Measurements from ENCODE around the gene NCL.
"Not testable (repeated sequence)": the region's sequence is repeated elsewhere in the genome, so short reads cannot be mapped to it uniquely, and the experiment has no call there.

Gene NCL

DNA sequence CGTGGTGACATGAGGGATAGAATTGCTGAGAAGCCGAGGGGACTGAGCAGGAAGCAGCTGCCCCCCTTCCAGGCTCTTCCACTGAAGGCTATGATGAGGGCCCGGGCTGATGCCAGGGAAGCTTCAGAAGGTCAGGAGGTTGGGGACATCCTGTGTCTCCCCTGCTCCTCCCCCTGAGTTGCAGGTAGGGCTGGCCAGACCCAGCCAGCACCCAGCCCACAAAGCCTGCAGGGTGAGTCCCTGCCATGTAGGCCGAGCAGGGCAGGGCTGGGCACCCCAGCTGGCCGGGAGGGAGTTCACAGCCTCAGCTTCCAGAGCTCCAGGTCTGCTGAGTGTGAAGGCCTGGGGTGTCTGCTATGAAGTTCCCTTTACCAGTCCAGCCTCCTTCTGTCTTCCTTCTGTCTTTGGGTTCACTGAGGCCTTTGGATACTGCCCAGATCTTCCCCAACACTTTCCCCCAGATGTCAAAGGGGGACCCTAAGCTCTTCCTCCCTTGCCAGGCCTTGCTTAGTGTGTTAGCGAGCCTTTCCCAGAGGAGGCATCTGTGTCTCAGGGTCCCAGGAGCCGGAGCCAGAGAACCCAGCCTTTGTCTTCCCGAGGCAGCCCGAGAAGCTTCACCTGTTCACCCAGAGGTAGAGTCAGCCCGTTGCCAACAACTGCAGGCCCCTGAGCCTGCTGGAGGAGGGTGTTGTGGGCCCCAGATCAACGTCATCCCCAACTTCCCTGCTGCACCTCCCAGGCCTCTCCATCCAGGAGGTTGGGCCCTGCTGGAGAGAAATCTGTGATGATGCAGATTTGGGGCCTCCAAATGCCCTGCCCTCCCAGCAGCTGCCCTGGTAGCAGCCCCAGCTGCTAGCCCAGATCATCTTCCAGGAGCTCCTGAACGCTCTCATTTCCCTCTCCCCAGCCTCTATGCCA, 3.6 kb upstream of the NCL start:
- Histone ChIP-seq H3K79me2 (ENCODE audit: control insufficient read depth, insufficient read depth, low read length, unreplicated experiment) (peaks cover 20% of the 10 kb centered on the region), H3K36me3 (ENCODE audit: insufficient read depth, low read length) (peaks cover 7% of the 10 kb centered on the region), H3K27ac (ENCODE audit: low read depth, low read length) (no peak overlapping the region), H3K4me1 (ENCODE audit: control insufficient read depth, insufficient read depth, low read length, unreplicated experiment) (peaks cover 5% of the 10 kb centered on the region), H2AFZ (ENCODE audit: low read length, unreplicated experiment) (no peak overlapping the region), H3K4me3 (ENCODE audit: low read depth, low read length) (no peak overlapping the region), H3K27me3 (ENCODE audit: insufficient read depth, low read length) (no peaks in the 10 kb centered on the region)

DNA sequence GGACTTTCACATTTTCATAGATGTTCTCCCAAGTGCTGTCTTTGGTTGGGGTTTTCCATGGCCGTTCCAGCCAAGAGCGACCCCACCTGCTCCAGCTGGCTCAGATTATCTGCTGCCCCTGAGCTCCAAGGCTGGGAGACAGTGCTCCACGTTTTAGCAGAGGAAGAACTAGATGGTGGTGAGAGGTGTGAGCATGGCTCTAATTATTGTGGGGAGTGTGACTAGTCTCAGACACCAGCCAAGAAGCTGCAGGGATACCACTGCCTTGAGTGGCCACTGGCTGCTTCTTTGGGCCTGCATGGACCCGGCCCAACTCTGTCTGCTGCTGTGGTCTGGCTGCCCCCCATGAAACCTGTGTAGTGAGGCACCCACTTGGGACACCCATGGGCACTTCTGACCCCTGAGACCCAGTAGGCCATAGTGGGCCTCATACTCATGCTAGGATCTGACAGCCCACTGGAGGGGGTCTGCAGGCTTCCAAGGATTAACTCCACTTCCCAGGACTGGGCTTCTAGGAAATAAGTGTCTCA, 2.8 kb upstream of the NCL start:
- no peaks in the 10 kb centered on the region for H3K27me3 ChIP-seq (ENCODE audit: insufficient read depth, low read length)
- H3K4me1 ChIP-seq (ENCODE audit: control insufficient read depth, insufficient read depth, low read length, unreplicated experiment), result peaks cover 10% of the 10 kb centered on the region
- peaks cover 15% of the 10 kb centered on the region for H3K36me3 ChIP-seq (ENCODE audit: insufficient read depth, low read length)
- H2AFZ ChIP-seq (ENCODE audit: low read length, unreplicated experiment), result no peak overlapping the region
- H3K27ac ChIP-seq (ENCODE audit: low read depth, low read length), result no peak overlapping the region
- H3K79me2 ChIP-seq (ENCODE audit: control insufficient read depth, insufficient read depth, low read length, unreplicated experiment), result peaks cover 28% of the 10 kb centered on the region
- no peak overlapping the region for H3K4me3 ChIP-seq (ENCODE audit: low read depth, low read length)

DNA sequence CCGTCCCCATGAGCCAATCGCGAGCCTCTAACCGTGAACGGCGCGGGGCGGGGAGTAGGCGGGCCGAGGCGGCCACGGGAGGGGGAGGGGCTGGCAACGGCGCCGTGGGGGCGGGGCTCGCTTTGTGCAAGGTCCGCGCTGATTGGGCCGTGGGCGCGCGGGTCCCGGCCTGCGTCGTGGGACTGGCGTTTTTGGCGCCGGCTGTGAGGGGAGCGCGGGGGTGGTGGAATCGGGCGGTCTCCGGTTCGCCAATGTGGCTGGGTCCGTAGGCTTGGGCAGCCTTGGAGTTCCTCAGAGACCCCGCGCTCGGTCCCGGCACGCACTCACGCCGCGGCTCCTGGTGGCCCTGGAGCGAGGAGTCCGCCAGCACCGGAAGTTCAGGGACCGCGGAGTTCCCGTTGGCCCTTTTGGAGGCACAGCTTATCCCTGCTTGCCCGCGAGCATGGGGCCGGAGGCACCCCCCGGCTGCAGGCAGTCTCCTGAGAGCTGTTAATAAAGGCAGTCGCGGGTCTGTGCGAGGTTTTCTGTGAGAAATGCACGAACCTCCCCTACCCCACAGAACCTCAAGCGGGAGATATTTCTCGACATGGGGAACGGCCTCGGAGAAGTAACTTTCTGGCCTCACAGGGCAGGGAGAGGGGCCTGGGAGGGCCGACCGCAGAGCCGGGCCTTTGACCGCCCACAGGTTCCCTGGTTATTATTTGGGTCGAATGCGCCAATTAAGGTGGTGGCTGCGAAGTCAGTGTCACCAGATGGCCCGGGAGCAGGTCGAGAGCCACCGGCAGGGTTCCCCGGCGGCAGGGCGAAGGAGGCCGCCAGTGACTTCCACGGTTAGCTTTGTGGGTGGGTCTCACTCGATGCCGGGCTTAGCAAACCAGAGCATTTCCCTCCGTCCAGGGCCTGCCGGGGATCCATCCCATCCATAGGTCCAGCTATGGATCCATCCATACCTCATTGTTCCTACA, 574 bp upstream of the NCL start:
- H3K79me2 ChIP-seq (ENCODE audit: control insufficient read depth, insufficient read depth, low read length, unreplicated experiment), result peaks cover 50% of the 10 kb centered on the region
- H3K36me3 ChIP-seq (ENCODE audit: insufficient read depth, low read length), result peaks cover 33% of the 10 kb centered on the region
- H3K4me1 ChIP-seq (ENCODE audit: control insufficient read depth, insufficient read depth, low read length, unreplicated experiment), result peaks cover 19% of the 10 kb centered on the region
- H3K27me3 ChIP-seq (ENCODE audit: insufficient read depth, low read length), result no peaks in the 10 kb centered on the region
- peak overlapping the region; percentile 100 for H3K4me3 ChIP-seq (ENCODE audit: low read depth, low read length)
- H2AFZ ChIP-seq (ENCODE audit: low read length, unreplicated experiment), result peak overlapping the region; percentile 43
- H3K27ac ChIP-seq (ENCODE audit: low read depth, low read length), result peak overlapping the region; percentile 61

DNA sequence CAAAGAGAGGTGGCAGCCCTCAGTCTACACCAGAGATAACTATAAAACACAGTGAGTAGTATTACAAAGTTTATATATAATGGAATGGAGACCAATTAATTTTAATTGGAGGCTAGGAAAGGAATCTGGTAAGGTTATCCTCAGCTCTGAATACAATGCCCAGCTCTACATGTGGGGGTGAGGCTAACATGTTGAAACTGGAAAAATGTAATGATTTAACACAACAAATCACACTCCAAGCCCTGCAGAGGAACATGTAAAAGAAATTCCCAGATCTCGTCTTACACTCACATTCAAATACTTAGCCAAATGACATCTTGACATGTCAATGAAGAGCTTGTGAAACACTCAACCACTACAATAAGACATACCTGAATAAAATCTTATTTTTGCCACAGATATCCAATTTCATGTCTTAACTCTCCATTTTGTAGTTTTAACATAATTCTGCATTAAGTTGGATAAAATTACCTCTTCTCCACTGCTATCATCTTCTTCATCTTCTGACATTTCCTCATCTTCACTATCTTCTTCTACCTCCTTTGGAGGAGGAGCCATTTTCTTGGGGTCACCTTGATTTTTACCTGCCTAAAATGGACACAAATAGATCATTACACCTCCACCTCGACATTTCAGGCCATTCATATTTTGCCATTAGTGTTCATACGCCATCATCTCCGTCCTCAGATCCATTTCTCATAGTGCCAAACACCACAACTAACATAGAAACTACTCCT, 1.4 kb downstream of the NCL start:
- peaks cover 19% of the 10 kb centered on the region for H3K4me1 ChIP-seq (ENCODE audit: control insufficient read depth, insufficient read depth, low read length, unreplicated experiment)
- peak overlapping the region; percentile 92 for H3K27ac ChIP-seq (ENCODE audit: low read depth, low read length)
- H2AFZ ChIP-seq (ENCODE audit: low read length, unreplicated experiment), result no peak overlapping the region
- H3K27me3 ChIP-seq (ENCODE audit: insufficient read depth, low read length), result no peaks in the 10 kb centered on the region
- H3K36me3 ChIP-seq (ENCODE audit: insufficient read depth, low read length), result peaks cover 51% of the 10 kb centered on the region
- H3K4me3 ChIP-seq (ENCODE audit: low read depth, low read length), result peak overlapping the region; percentile 100
- peaks cover 65% of the 10 kb centered on the region for H3K79me2 ChIP-seq (ENCODE audit: control insufficient read depth, insufficient read depth, low read length, unreplicated experiment)

DNA sequence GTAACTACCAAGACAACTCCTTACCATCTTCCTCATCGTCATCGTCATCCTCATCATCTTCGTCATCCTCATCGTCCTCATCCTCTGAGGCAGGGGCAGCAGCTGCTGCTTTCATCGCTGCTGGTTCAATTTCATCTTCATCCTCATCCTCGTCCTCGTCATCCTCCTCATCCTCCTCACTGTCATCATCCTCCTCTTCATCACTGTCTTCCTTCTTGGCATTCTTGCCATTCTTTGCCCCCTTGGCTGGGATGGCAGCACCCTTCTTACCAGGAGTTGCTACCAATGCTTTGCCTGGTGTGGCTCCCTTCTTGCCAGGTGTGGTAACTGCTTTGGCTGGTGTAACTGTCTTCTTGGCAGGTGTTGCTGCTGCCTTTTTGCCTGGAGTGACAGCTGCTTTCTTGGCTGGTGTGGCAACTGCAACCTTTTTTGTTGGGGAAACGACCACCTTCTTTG, 2.7 kb downstream of the NCL start:
- no peak overlapping the region for H3K27ac ChIP-seq (ENCODE audit: low read depth, low read length)
- peaks cover 19% of the 10 kb centered on the region for H3K4me1 ChIP-seq (ENCODE audit: control insufficient read depth, insufficient read depth, low read length, unreplicated experiment)
- H3K4me3 ChIP-seq (ENCODE audit: low read depth, low read length), result peak overlapping the region; percentile 100
- no peak overlapping the region for H2AFZ ChIP-seq (ENCODE audit: low read length, unreplicated experiment)
- H3K79me2 ChIP-seq (ENCODE audit: control insufficient read depth, insufficient read depth, low read length, unreplicated experiment), result peaks cover 65% of the 10 kb centered on the region
- H3K36me3 ChIP-seq (ENCODE audit: insufficient read depth, low read length), result peaks cover 64% of the 10 kb centered on the region
- H3K27me3 ChIP-seq (ENCODE audit: insufficient read depth, low read length), result no peaks in the 10 kb centered on the region

DNA sequence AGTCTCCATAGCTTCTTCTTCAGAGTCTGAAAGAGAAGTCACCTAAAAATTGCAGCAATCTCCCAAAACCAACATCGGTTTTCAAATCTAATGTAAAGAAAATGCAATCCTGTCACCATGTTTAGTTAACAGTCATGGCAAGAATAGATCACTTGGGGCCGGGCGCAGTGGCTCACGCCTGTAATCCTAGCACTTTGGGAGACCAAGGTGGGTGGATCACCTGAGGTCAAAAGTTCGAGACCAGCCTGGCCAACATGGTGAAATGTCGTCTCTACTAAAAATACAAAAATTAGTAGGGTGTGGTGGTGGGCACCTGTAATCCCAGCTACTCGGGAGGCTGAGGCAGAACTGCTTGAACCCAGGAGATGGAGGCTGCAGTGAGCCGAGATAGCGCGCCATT, 3.4 kb downstream of the NCL start:
- not testable (repeated sequence) for H3K4me3 ChIP-seq (ENCODE audit: low read depth, low read length); H3K27me3 ChIP-seq (ENCODE audit: insufficient read depth, low read length); H2AFZ ChIP-seq (ENCODE audit: low read length, unreplicated experiment); H3K27ac ChIP-seq (ENCODE audit: low read depth, low read length)
- H3K36me3 ChIP-seq (ENCODE audit: insufficient read depth, low read length), result peaks cover 71% of the 10 kb centered on the region
- peaks cover 19% of the 10 kb centered on the region for H3K4me1 ChIP-seq (ENCODE audit: control insufficient read depth, insufficient read depth, low read length, unreplicated experiment)
- peaks cover 65% of the 10 kb centered on the region for H3K79me2 ChIP-seq (ENCODE audit: control insufficient read depth, insufficient read depth, low read length, unreplicated experiment)

DNA sequence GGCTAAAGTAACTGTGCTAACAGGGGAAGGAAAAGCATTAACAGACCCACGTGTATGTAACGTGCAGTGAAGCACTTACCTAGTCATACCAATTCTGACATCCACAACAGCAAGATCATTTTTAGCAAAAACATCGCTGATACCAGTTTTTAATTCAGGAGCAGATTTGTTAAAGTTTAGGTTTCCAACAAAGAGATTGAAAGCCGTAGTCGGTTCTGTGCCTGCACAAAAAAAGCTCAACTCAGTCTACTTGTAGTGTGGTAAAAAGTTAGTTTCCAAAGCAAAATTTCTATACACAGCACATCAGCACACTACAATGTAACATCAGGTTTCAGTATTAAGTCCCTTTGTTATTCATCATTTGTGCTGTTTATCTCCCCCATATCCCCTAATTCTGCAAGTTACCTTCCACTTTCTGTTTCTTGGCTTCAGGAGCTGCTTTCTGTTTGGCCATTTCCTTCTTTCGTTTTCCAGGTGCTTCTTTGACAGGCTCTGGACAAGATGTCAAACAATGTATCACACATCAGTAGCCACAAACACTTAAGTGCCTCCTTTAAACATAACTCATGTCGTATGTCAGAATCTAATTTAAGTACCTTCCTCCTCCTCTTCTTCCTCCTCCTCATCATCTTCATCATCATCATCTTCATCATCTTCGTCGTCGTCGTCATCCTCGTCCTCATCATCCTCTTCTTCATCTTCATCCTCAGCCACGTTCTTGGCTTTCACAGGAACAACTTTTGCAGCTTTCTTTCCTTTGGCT, 4.0 kb downstream of the NCL start:
- Histone ChIP-seq H2AFZ (ENCODE audit: low read length, unreplicated experiment) (no peak overlapping the region), H3K79me2 (ENCODE audit: control insufficient read depth, insufficient read depth, low read length, unreplicated experiment) (peaks cover 64% of the 10 kb centered on the region), H3K36me3 (ENCODE audit: insufficient read depth, low read length) (peaks cover 77% of the 10 kb centered on the region), H3K27ac (ENCODE audit: low read depth, low read length) (no peak overlapping the region), H3K4me3 (ENCODE audit: low read depth, low read length) (no peak overlapping the region), H3K4me1 (ENCODE audit: control insufficient read depth, insufficient read depth, low read length, unreplicated experiment) (peaks cover 14% of the 10 kb centered on the region), H3K27me3 (ENCODE audit: insufficient read depth, low read length) (no peaks in the 10 kb centered on the region)

DNA sequence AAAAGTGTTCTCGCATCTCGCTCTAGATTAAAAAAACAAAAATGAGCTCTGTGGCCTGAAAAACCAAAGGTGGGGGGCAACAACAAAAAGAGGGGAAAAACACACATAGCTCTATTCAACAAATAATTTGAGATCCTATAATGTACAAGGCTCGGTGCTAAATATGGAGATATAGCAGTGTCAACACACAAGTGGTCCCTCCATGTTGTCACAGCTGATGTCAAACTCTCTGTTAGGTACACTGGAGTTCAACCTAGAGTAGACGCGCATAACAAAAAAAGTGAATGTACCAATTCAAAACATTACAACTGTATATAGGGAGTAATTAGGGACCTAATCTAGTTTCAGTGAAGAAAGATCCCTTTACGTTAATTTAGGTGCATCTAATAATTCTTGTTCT, 5.9 kb downstream of the NCL start:
- Histone ChIP-seq H3K27ac (ENCODE audit: low read depth, low read length) (no peak overlapping the region), H3K36me3 (ENCODE audit: insufficient read depth, low read length) (peaks cover 91% of the 10 kb centered on the region), H2AFZ (ENCODE audit: low read length, unreplicated experiment) (no peak overlapping the region), H3K79me2 (ENCODE audit: control insufficient read depth, insufficient read depth, low read length, unreplicated experiment) (peaks cover 49% of the 10 kb centered on the region), H3K4me3 (ENCODE audit: low read depth, low read length) (no peak overlapping the region), H3K4me1 (ENCODE audit: control insufficient read depth, insufficient read depth, low read length, unreplicated experiment) (peaks cover 14% of the 10 kb centered on the region), H3K27me3 (ENCODE audit: insufficient read depth, low read length) (no peaks in the 10 kb centered on the region)

DNA sequence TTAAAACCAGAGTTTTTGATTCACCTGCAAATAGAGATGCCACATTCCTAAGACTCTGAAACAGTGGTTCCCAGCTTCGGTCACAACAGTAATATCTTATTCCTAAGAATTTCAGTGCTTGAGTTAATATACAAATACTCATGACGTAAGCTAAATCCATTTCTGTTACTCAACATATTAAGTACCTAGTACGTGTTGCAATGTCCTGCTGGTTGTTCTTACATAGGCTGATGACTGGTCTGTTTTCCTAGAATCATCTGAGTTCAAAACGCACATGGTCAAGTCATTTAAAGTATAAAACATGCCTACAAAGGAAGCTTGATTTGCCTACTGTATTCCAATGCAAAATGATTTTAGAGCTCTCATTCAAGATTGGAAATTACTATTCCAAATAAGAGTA, 7.2 kb downstream of the NCL start:
- Histone ChIP-seq H3K36me3 (ENCODE audit: insufficient read depth, low read length) (peaks cover 85% of the 10 kb centered on the region), H3K4me3 (ENCODE audit: low read depth, low read length) (no peak overlapping the region), H2AFZ (ENCODE audit: low read length, unreplicated experiment) (no peak overlapping the region), H3K27me3 (ENCODE audit: insufficient read depth, low read length) (no peaks in the 10 kb centered on the region), H3K27ac (ENCODE audit: low read depth, low read length) (no peak overlapping the region), H3K4me1 (ENCODE audit: control insufficient read depth, insufficient read depth, low read length, unreplicated experiment) (peaks cover 9% of the 10 kb centered on the region), H3K79me2 (ENCODE audit: control insufficient read depth, insufficient read depth, low read length, unreplicated experiment) (peaks cover 37% of the 10 kb centered on the region)

Data from ACC112 (cell line).